Measurements from ENCODE around the gene GLT8D2. TPM values are rescaled to one million over a fixed set of nuclear protein-coding genes. Genes with fewer than 3 reads are reported as not detected.
A peak's percentile ranks its signal among the peaks of the same experiment; 100 is the strongest.

GLT8D2 gene
- total RNA-seq: 8.8 TPM
- long read RNA-seq, partial matches to known transcripts: 3 of 8 reads
- long read RNA-seq, other reads (novel, unspliced or antisense): 1 of 8 reads

GRCh38 chr12:104049903-104050356 lies at the start of gene GLT8D2:
GLT8D2 (minus strand) TSS chr12:104050187; CDS start chr12:104019648, 30,539 bp downstream.
- DNase-seq (ENCODE audit: missing footprints) (peak; percentile 69), ATAC-seq (peak; percentile 86)
- intact Hi-C loops (cut with DNase I): loop anchor here (5.0 kb wide), 1 partner anchor 38 kb away; no protein-coding TSS in a partner anchor

- DNase-seq (ENCODE audit: missing footprints) (no peak), ATAC-seq (no peak)
- intact Hi-C loops (cut with DNase I): no loop called here
These were observed 48.0 kb upstream of the GLT8D2 start for GRCh38 chr12:104097954-104098353.

- no peak for ATAC-seq
These were observed 45.3 kb upstream of the GLT8D2 start for GRCh38 chr12:104095289-104095688.

GRCh38 chr12:104094284-104094683 lies 44.3 kb upstream of the GLT8D2 start:
- intact Hi-C loops (cut with DNase I): no loop called here
- no peak for ATAC-seq
- no peak for DNase-seq (ENCODE audit: missing footprints)

More at GRCh38 chr12:104095289-104095688, 45.3 kb upstream of the GLT8D2 start:
- no peak for DNase-seq (ENCODE audit: missing footprints)
- intact Hi-C loops (cut with DNase I): no loop called here

- no peak for DNase-seq (ENCODE audit: missing footprints)
- ATAC-seq: no peak
- intact Hi-C loops (cut with DNase I): no loop called here
These were observed 41.1 kb upstream of the GLT8D2 start for GRCh38 chr12:104091136-104091535.

- intact Hi-C loops (cut with DNase I): no loop called here
- no peak for DNase-seq (ENCODE audit: missing footprints)
- ATAC-seq: peak; percentile 52
These were observed 40.7 kb upstream of the GLT8D2 start for GRCh38 chr12:104090685-104091084.

- ATAC-seq (no peak), DNase-seq (ENCODE audit: missing footprints) (no peak)
- intact Hi-C loops (cut with DNase I): no loop called here
These were observed 33.9 kb upstream of the GLT8D2 start for GRCh38 chr12:104083769-104084475.

GRCh38 chr12:104080764-104081163 lies 30.8 kb upstream of the GLT8D2 start:
- intact Hi-C loops (cut with DNase I): no loop called here
- no peak for ATAC-seq
- DNase-seq (ENCODE audit: missing footprints): no peak

- ATAC-seq: peak; percentile 80
- no peak for DNase-seq (ENCODE audit: missing footprints)
- intact Hi-C loops (cut with DNase I): no loop called here
These were observed 29.0 kb upstream of the GLT8D2 start for GRCh38 chr12:104079024-104079423.

GRCh38 chr12:104073699-104074098 lies 23.7 kb upstream of the GLT8D2 start:
- no peak for ATAC-seq
- intact Hi-C loops (cut with DNase I): no loop called here

GRCh38 chr12:104072099-104072498 lies 22.1 kb upstream of the GLT8D2 start:
- ATAC-seq: no peak
- intact Hi-C loops (cut with DNase I): no loop called here
- DNase-seq (ENCODE audit: missing footprints): no peak

More at GRCh38 chr12:104073699-104074098, 23.7 kb upstream of the GLT8D2 start:
- DNase-seq (ENCODE audit: missing footprints): no peak

- ATAC-seq: peak; percentile 30
- intact Hi-C loops (cut with DNase I): loop anchor here (2.0 to 5.0 kb wide), 3 partner anchors 67 to 133 kb away; partner anchors contain the start of genes HSP90B1 and TDG
These were observed 14.9 kb upstream of the GLT8D2 start for GRCh38 chr12:104064842-104065427.

GRCh38 chr12:104064031-104064841 lies 14.2 kb upstream of the GLT8D2 start, which contains the start of gene HCFC2:
HCFC2 (plus strand) TSS chr12:104064531; CDS start chr12:104064561, 30 bp downstream.
- peak; percentile 99 for ATAC-seq
- intact Hi-C loops (cut with DNase I): loop anchor here (2.0 kb wide), 1 partner anchor 99 kb away; the partner anchor contains the start of gene TDG

More at GRCh38 chr12:104064842-104065427, 14.9 kb upstream of the GLT8D2 start:
- peak; percentile 69 for DNase-seq (ENCODE audit: missing footprints)

GRCh38 chr12:104063712-104064030 lies 13.7 kb upstream of the GLT8D2 start:
- peak; percentile 30 for ATAC-seq
- intact Hi-C loops (cut with DNase I): loop anchor here (2.0 kb wide), 1 partner anchor 99 kb away; the partner anchor contains the start of gene TDG

More at GRCh38 chr12:104064031-104064841, 14.2 kb upstream of the GLT8D2 start, which contains the start of gene HCFC2:
- peak; percentile 96 for DNase-seq (ENCODE audit: missing footprints)

GRCh38 chr12:104060791-104061190 lies 10.8 kb upstream of the GLT8D2 start:
- DNase-seq (ENCODE audit: missing footprints) (no peak), ATAC-seq (no peak)
- intact Hi-C loops (cut with DNase I): no loop called here

More at GRCh38 chr12:104063712-104064030, 13.7 kb upstream of the GLT8D2 start:
- DNase-seq (ENCODE audit: missing footprints): no peak

GRCh38 chr12:104059963-104060362 lies 10.0 kb upstream of the GLT8D2 start:
- ATAC-seq: no peak
- DNase-seq (ENCODE audit: missing footprints): no peak
- intact Hi-C loops (cut with DNase I): loop anchor here (5.0 kb wide), 1 partner anchor 63 kb away; no protein-coding TSS in a partner anchor

- intact Hi-C loops (cut with DNase I): loop anchor here (5.0 kb wide), 1 partner anchor 62 kb away; no protein-coding TSS in a partner anchor
- no peak for DNase-seq (ENCODE audit: missing footprints)
- ATAC-seq: no peak
These were observed 8.8 kb upstream of the GLT8D2 start for GRCh38 chr12:104058802-104059201.

GRCh38 chr12:104057771-104058197 lies 7.8 kb upstream of the GLT8D2 start:
- DNase-seq (ENCODE audit: missing footprints): no peak
- ATAC-seq: no peak
- intact Hi-C loops (cut with DNase I): loop anchor here (2.0 to 5.0 kb wide), 2 partner anchors 51 to 60 kb away; no protein-coding TSS in a partner anchor
